Measurements from ENCODE around the gene MME.

MME gene

DNA sequence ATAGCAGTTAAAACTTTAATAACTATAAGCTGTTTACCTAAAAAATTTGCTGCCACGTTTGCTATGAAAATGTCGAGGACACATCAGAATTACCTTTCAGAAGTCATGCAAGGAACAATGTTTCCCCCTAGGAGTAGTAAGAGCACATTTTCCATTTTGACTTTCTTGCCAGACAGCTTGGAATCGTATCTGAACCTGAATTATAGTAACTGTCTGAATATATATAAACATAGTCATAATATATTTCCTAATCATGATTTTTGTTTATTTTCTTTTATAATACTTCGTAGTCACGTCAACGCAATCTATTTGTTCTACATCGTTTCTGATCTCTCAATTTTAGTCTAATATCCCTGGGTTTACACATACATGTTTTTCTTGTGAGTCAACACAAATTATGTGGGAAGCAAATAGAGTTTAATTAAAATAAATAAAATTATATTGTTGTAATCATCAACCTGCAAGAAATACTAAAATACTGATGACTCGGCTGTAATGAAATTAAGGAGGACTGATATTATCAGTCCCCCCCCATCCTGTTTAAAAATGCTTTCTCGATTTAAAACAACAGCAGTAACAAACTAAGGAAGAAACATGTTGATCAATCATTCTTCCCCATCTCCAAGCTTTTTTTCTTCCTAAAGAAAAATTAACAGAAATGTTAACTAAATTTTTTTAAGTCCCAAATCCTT, 78.4 kb downstream of the MME start:
- TF ChIP-seq, protein P1, sequence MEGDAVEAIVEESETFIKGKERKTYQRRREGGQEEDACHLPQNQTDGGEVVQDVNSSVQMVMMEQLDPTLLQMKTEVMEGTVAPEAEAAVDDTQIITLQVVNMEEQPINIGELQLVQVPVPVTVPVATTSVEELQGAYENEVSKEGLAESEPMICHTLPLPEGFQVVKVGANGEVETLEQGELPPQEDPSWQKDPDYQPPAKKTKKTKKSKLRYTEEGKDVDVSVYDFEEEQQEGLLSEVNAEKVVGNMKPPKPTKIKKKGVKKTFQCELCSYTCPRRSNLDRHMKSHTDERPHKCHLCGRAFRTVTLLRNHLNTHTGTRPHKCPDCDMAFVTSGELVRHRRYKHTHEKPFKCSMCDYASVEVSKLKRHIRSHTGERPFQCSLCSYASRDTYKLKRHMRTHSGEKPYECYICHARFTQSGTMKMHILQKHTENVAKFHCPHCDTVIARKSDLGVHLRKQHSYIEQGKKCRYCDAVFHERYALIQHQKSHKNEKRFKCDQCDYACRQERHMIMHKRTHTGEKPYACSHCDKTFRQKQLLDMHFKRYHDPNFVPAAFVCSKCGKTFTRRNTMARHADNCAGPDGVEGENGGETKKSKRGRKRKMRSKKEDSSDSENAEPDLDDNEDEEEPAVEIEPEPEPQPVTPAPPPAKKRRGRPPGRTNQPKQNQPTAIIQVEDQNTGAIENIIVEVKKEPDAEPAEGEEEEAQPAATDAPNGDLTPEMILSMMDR (conservative IDR thresholded peaks at IDR 0.05; ENCODE audit: low read length) = no peak
- H3K4me3 ChIP-seq (ENCODE audit: low read length) = no peak overlapping the region
- DNase-seq (ENCODE audit: low read depth) = no peak

DNA sequence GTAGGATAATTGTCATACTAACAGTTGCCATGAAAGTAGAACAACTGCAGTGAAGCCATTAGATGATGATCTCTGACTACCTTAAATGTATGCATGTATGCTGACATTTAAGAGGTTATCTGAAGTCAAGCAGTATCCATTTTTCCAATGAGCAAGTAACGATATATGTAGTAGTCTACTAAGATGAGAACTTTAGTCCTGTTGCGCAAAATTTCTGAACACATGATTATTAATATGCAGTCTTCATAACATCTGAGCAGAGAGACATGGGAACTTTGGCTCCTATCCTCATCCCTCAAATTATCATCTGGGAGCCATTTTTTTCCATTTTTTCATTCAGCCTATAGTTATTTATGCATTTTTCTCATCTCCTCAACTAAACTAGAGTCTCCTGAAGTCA, 79.2 kb downstream of the MME start:
- no peak for DNase-seq (ENCODE audit: low read depth)
- TF ChIP-seq, protein P1 (conservative IDR thresholded peaks at IDR 0.05; ENCODE audit: low read length) = no peak

DNA sequence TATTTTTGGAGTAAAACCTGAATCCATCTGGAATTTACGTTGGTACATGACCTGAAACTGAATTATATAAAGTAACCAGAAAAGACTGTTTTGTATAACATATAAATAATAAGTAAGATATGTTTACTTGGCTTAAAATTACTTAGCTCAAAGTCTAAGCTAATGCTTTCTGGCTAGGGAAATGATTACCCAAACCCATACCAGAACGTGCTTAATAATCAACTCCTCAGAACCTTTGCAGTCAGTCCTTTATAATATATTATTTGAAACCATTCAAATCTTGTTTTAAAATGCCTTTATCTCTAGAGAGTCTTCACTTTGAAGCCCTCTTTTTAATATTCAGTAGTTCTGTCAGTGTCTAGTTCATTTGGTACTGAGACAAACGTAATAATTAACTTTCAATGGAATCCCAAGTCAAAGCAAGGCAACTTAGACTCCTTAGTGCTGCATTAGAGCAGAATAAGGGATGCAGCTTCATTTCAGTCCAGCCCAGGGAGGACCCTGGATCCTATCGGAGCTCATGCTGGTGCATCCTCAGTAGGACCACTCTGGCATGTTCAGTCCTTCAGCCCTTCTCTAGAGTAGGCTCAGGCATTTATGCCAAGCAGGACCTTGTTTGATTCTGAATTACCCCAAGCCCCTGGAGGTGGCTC, 81.6 kb downstream of the MME start:
- DNase-seq (ENCODE audit: low read depth) = no peak
- H3K4me3 ChIP-seq (ENCODE audit: low read length) = no peak overlapping the region
- TF ChIP-seq, protein P1 (conservative IDR thresholded peaks at IDR 0.05; ENCODE audit: low read length) = no peak

More for the DNA sequence above, 79.2 kb downstream of the MME start:
- H3K4me3 ChIP-seq (ENCODE audit: low read length) = no peak overlapping the region

DNA sequence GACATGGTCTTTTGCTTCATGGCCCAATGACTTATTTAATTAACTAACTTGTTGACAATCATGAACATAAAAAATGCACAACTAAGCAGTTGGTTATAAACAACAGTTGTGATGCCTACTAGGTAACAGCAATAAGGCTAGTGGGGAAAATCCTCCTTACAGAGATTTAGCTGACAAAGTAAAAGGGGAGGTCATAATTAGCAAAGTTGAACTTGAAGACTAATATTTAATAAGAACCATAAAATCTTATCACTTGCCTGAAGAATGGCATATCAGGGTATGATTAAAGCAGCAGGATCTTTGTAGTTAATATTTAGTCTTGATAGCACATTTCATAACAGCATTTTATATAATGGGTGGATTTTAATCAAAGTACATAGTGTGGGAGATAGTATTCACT, 84.2 kb downstream of the MME start:
- H3K4me3 ChIP-seq (ENCODE audit: low read length) = no peak overlapping the region
- TF ChIP-seq, protein P1 (conservative IDR thresholded peaks at IDR 0.05; ENCODE audit: low read length) = no peak
- no peak for DNase-seq (ENCODE audit: low read depth)

DNA sequence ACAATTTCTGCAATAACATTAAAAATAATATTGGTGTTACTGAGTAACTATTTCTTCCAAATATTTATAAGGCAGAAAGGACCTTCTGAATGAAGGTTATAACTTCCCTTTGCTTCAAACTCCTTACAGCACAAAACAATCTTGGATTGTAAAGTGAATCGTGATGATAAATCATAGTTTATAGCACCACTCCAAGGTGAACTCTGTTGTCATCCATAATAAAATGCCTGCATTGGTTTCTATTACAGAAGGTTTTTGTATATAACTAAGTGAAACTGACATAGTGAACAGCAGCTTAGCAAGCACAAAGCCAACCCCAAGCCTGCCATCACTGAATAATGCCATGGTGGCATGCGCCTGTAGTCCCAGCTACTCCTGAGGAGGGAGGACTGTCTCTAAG, 86.3 kb downstream of the MME start:
- no peak for DNase-seq (ENCODE audit: low read depth)
- no peak overlapping the region for H3K4me3 ChIP-seq (ENCODE audit: low read length)
- TF ChIP-seq, protein P1 (conservative IDR thresholded peaks at IDR 0.05; ENCODE audit: low read length) = no peak

DNA sequence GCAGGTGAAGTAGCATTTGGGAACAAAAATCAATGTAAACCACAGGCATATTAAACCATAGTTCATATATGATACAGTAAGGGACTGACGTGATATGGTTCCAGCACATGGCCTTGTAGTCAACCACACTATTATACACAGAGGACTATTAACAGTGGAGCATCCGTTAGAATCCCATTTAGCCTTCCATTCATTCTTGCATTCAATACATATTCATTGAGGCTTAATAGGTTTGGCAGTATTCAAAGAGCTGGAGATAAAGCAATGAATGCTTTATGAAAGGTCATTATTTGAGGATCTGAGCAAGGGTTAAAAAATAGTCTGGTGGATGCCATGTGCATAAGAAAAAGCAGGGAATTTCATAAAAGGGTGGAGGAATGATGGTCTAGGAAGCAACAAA, 89.1 kb downstream of the MME start:
- no peak overlapping the region for H3K4me3 ChIP-seq (ENCODE audit: low read length)
- no peak for DNase-seq (ENCODE audit: low read depth)
- TF ChIP-seq, protein P1 (conservative IDR thresholded peaks at IDR 0.05; ENCODE audit: low read length) = no peak

DNA sequence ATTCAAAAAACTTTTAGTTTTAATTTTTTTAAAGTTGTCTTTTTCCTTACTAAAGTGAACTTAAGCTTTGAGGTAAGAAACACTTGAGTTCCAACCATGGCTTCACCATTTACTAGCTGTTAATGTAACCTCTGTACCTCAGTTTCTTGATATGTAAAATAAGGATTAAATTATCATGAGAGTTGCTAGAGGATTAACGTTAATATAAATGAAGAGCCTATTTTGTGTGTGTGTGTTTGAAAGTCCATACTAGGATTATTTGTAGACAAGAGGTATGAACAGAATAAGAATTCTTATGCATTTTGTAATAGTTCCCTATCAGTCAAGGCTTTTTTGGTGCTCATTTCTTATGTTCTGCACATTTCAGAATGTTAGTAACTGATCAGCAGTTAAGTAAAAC, 93.7 kb downstream of the MME start:
- no peak for DNase-seq (ENCODE audit: low read depth)
- H3K4me3 ChIP-seq (ENCODE audit: low read length) = no peak overlapping the region
- TF ChIP-seq, protein P1 (conservative IDR thresholded peaks at IDR 0.05; ENCODE audit: low read length) = no peak

Data from AG10803 (cell line).